ENCODE measurements around the gene TUG1.

The TUG1 gene

DNA sequence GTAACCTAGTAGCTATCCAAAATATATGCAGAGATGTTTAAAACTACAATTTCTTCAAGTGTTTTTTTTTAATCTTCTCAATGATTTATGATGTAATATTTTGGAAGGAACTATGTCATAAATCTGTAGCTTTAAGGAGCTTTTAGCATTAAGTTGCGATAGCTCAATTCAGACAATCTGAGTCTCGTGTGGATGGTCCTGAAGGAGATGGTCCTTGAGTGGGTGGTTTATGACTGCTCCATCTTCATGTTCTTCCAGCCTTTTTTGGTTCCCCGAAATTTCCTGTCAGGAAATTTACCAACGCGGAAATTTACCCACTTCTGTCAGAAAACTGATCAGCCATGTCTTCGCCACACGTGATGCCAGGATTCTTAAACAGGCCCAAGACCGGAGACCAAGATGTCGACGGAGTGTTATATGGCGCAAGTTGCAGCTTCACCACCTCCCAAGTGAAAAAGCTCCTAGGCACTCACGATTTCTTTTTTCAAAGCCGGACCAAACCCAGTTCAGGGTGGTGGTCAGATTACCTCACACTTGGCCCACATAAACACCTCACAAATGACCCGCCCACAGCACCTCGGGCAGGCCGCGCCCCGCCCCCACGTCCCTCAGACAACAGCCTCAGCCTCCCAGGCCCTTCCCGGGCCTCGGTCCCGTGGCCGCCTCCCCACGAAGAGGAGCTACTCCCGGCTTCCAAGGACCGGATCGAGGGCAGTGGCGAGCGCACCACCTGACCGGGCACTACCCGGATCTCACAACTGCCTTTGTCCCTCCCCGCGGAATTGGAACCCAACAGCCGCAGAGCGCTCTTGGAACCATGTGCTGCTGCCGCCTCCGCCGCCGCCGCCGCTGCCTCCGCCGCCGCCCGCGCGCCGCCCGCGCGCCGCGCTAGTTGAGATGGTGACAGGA, 796 bp upstream of the TUG1 start, which contains the start of gene MORC2:
Gene MORC2, minus strand, starts transcription at position 760 of the 909 bp plus-strand sequence. CDS start 885 bp downstream, outside the sequence.
- TF ChIP-seq, protein P1, sequence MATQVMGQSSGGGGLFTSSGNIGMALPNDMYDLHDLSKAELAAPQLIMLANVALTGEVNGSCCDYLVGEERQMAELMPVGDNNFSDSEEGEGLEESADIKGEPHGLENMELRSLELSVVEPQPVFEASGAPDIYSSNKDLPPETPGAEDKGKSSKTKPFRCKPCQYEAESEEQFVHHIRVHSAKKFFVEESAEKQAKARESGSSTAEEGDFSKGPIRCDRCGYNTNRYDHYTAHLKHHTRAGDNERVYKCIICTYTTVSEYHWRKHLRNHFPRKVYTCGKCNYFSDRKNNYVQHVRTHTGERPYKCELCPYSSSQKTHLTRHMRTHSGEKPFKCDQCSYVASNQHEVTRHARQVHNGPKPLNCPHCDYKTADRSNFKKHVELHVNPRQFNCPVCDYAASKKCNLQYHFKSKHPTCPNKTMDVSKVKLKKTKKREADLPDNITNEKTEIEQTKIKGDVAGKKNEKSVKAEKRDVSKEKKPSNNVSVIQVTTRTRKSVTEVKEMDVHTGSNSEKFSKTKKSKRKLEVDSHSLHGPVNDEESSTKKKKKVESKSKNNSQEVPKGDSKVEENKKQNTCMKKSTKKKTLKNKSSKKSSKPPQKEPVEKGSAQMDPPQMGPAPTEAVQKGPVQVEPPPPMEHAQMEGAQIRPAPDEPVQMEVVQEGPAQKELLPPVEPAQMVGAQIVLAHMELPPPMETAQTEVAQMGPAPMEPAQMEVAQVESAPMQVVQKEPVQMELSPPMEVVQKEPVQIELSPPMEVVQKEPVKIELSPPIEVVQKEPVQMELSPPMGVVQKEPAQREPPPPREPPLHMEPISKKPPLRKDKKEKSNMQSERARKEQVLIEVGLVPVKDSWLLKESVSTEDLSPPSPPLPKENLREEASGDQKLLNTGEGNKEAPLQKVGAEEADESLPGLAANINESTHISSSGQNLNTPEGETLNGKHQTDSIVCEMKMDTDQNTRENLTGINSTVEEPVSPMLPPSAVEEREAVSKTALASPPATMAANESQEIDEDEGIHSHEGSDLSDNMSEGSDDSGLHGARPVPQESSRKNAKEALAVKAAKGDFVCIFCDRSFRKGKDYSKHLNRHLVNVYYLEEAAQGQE (IDR thresholded peaks at IDR 0.05; ENCODE audit: insufficient read depth in 1 of 2, low read depth in 2 of 2, low read length in 2 of 2), result no peak
- TF ChIP-seq FOXP2 (optimal IDR thresholded peaks at IDR 0.05; ENCODE audit: borderline replicate concordance, extremely low read depth, extremely low read length, insufficient read depth), result peak; percentile 54
- TF ChIP-seq POLR2AphosphoS5 (IDR thresholded peaks at IDR 0.05; ENCODE audit: low read depth, low read length), result no peak; the same call in 1 of the 2 replicates
- TF ChIP-seq TAF1 (IDR thresholded peaks at IDR 0.05; ENCODE audit: borderline replicate concordance, insufficient read depth, low read length), result no peak
- peak; percentile 21; the same call in 1 of the 2 replicates for TF ChIP-seq SIN3A (IDR thresholded peaks at IDR 0.05; ENCODE audit: borderline replicate concordance, insufficient read depth, low read length)

DNA sequence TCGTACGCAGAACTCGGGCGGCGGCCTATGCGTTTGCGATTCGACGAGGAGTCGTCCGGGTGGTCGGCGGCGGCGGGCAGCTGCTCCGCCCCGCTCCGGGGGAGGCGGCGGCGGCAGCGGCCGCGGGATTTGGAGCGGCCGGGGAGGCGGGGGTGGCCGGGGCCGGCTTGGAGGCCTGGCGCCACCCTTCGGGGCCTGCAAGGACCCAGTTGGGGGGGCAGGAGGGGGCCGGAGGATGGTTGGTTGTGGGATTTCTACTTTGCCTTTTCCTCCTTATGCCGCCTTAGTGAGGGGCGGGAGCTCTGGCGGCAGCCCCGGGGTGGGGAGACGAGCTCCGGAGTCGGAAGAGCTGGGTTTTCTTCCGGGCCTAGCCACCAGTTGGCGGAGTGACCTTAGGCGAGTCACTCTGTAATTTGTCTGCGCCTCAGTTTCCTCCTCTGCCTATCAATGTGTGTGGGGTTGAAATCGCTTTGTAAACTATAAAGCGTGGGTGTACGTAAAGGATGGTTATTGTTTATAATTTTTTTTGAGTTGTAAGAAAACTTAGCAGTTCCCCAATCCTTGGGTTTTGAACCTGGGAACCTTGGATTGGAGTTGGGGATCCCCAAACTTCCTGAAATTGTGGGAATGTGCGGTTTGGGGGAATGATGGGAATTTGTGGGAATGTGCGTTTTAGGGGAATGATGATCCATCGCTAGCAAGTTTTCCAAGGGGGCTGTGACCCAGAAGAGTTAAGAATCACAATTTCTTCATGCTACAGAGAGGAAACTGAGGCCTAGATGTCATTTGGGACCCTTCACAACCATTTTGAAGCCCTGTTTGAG, 679 bp downstream of the TUG1 start:
- TF ChIP-seq, protein P1 (IDR thresholded peaks at IDR 0.05; ENCODE audit: insufficient read depth in 1 of 2, low read depth in 2 of 2, low read length in 2 of 2), result no peak
- TF ChIP-seq FOXP2 (optimal IDR thresholded peaks at IDR 0.05; ENCODE audit: borderline replicate concordance, extremely low read depth, extremely low read length, insufficient read depth), result peak; percentile 5
- TF ChIP-seq POLR2AphosphoS5 (IDR thresholded peaks at IDR 0.05; ENCODE audit: low read depth, low read length), result no peak
- TF ChIP-seq SIN3A (IDR thresholded peaks at IDR 0.05; ENCODE audit: borderline replicate concordance, insufficient read depth, low read length), result peak; percentile 41; the same call in 1 of the 2 replicates
- TF ChIP-seq TAF1 (IDR thresholded peaks at IDR 0.05; ENCODE audit: borderline replicate concordance, insufficient read depth, low read length), result no peak

DNA sequence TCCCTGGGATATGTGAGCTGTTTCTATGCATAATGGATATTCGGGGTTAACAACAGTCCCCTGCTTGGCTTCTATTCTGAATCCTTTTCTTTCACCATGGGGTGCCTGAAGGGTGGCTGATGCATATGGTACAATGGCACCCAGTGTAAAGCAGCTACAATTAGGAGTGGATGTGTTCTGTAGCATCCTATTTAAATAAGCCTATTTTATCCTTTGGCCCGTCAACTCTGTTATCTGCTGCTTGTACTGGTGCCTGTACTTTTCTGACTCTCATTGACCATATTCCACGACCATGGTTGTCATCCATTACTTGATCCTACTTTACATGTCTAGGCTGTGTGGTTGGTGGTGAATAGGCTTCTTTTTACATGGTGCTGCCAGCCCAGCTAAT, 1.3 kb downstream of the TUG1 start:
- TF ChIP-seq TAF1 (IDR thresholded peaks at IDR 0.05; ENCODE audit: borderline replicate concordance, insufficient read depth, low read length) (no peak), SIN3A (IDR thresholded peaks at IDR 0.05; ENCODE audit: borderline replicate concordance, insufficient read depth, low read length) (no peak), POLR2AphosphoS5 (IDR thresholded peaks at IDR 0.05; ENCODE audit: low read depth, low read length) (no peak), FOXP2 (optimal IDR thresholded peaks at IDR 0.05; ENCODE audit: borderline replicate concordance, extremely low read depth, extremely low read length, insufficient read depth) (no peak)
- TF ChIP-seq, protein P1 (IDR thresholded peaks at IDR 0.05; ENCODE audit: insufficient read depth in 1 of 2, low read depth in 2 of 2, low read length in 2 of 2), result no peak

DNA sequence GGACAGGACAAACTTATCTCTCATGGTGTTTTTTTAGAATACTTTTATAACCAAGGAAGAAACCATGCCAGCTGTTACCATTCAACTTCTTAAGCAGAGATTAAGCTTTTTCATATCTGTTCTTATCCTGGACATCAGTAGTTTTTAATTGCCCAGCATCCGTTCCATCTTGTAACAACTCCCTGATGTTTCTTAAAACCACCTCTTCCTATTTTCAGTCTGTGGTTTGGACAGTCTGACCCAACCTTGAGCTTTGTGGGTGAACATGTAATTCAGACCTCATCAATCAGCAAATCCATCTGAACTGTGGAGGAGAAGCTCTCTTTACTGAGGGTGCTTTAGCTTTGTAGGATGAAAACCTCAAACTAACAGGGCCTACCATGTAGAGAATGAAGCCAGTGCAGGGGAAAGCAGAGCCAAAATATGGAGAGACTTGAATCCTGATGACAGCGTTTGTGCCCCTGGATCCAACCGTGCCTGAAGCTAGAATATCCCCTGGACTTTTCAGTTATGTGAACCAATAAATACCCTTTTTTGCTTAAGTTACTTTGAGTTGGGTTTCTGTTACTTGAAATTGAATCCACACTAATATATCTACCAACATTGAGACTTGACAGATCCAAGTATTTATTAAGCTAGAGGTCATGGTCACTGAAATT, 9.4 kb downstream of the TUG1 start:
- TF ChIP-seq POLR2AphosphoS5 (IDR thresholded peaks at IDR 0.05; ENCODE audit: low read depth, low read length) (no peak), SIN3A (IDR thresholded peaks at IDR 0.05; ENCODE audit: borderline replicate concordance, insufficient read depth, low read length) (no peak), FOXP2 (optimal IDR thresholded peaks at IDR 0.05; ENCODE audit: borderline replicate concordance, extremely low read depth, extremely low read length, insufficient read depth) (no peak), TAF1 (IDR thresholded peaks at IDR 0.05; ENCODE audit: borderline replicate concordance, insufficient read depth, low read length) (no peak)
- TF ChIP-seq, protein P1 (IDR thresholded peaks at IDR 0.05; ENCODE audit: insufficient read depth in 1 of 2, low read depth in 2 of 2, low read length in 2 of 2), result no peak

Measured in PFSK-1 (cell line).